Esophagus squamous epithelium (tissue), 5 donors: ENCODE data around the gene ELMO2. TPM values are rescaled to one million over a fixed set of nuclear protein-coding genes. Genes with fewer than 3 reads are reported as not detected.

Source experiments
- DNase-seq: peaks from one replicate; lab custom pipeline; 2025; lab: John Stamatoyannopoulos, UW
- H3K27ac ChIP-seq, 4 donors: fragments of 200-600 bp; sonication (generic); one replicate each; pipeline ENCODE4 v1.5.1; 2016 to 2019; ENCODE audit warnings: mild to moderate bottlenecking in 1 of 4
- H3K27me3 ChIP-seq, 4 donors: fragments of 200-600 bp; sonication (generic); 1 replicate in 3 of 4; 2 replicates in 1 of 4; pipeline versions ENCODE4 v1.5.1 to v1.6.0; 2017 to 2021; ENCODE audit warnings: antibody characterized with exemption in 1 of 4
- H3K36me3 ChIP-seq, 3 donors: fragments of 200-600 bp; sonication (generic); one replicate each; pipeline ENCODE4 v1.5.1; 2016 to 2019
- H3K4me1 ChIP-seq, 3 donors: fragments of 200-600 bp; sonication (generic); one replicate each; pipeline ENCODE4 v1.5.1; 2017 to 2019
- H3K4me3 ChIP-seq, 4 donors: fragments of 200-600 bp; sonication (generic); 1 replicate in 3 of 4; 2 replicates in 1 of 4; pipeline ENCODE4 v1.5.1; 2016 to 2019; ENCODE audit warnings: mild to moderate bottlenecking in 2 of 4, moderate library complexity in 1 of 4
- H3K9me3 ChIP-seq, 3 donors: fragments of 200-600 bp; sonication (generic); one replicate each; pipeline ENCODE4 v1.5.1; 2016 to 2019
- CTCF ChIP-seq, 6 experiments: fragments of 450-650 bp in 4 of 6; fragments of 200-600 bp in 2 of 6; sonication (generic) in 2 of 6; IDR thresholded peaks; one replicate each; pipeline ENCODE4 v1.5.1; 2016 to 2019; ENCODE audit warnings: antibody characterized with exemption in 6 of 6, mild to moderate bottlenecking in 4 of 6, moderate library complexity in 4 of 6
- POLR2A ChIP-seq, 4 donors: fragments of 450-650 bp; IDR thresholded peaks; one replicate each; pipeline ENCODE4 v1.6.1; 2017; ENCODE audit warnings: antibody characterized with exemption in 4 of 4, mild to moderate bottlenecking in 4 of 4, moderate library complexity in 3 of 4
- WGBS, 2 donors: methylation state at CpG; one replicate each; pipeline ENCODE4 v1.1.5; 2018; 5-methylcytosine and 5-hydroxymethylcytosine counted together
- intact Hi-C: fragments of 100-400 bp; cut with DNase I; formaldehyde crosslinking; loops from one replicate; pipeline ENCODE4 v1.15.0; 2022
- total RNA-seq, 4 donors: library from RNA; depleted of rRNA; stranded (reverse); fragments of >200 nt; gene quantifications; one replicate each; pipeline ENCODE4 v1.1.0, GENCODE V29; 2016
- donor health status: DM: yes; HTN: yes; CAD: no.

Gene ELMO2
- total RNA-seq, 4 donors from 2014 or later = 27.5 to 38.0 (median 37.0) TPM

- Histone ChIP-seq H3K9me3 (no peaks in the 10 kb centered on the region), H3K27ac (no peak overlapping the region), H3K4me3 (no peak overlapping the region), H3K27me3 (peaks cover 0 to 52% (median 2%) of the 10 kb centered on the region in 4 donors), H3K4me1 (peaks cover 0 to 25% (median 12%) of the 10 kb centered on the region in 3 donors), H3K36me3 (peaks cover 0 to 20% (median 0%) of the 10 kb centered on the region in 3 donors)
- no peak for DNase-seq
- intact Hi-C loops = loop anchor here (10.0 kb wide), 1 partner anchor 209 kb away; no protein-coding TSS in a partner anchor
- WGBS, 2 donors = 80 to 92% methylated on average over 2 of the region's 2 CpGs
- TF ChIP-seq CTCF (IDR thresholded peaks at IDR 0.05) = no peak
- TF ChIP-seq POLR2A (IDR thresholded peaks at IDR 0.05) = no peak
Measured at GRCh38 chr20:46343975-46344357, 62.4 kb downstream of the ELMO2 start.

GRCh38 chr20:46343348-46343974 is 63.0 kb downstream of the ELMO2 start:
- Histone ChIP-seq H3K36me3 (peaks cover 0 to 20% (median 0%) of the 10 kb centered on the region in 3 donors), H3K4me1 (peaks cover 0 to 20% (median 9%) of the 10 kb centered on the region in 3 donors), H3K27me3 (peaks cover 0 to 57% (median 2%) of the 10 kb centered on the region in 4 donors), H3K9me3 (no peaks in the 10 kb centered on the region), H3K27ac (no peak overlapping the region), H3K4me3 (peak overlapping the region in 1 of 4 donors; percentile 44)
- intact Hi-C loops = loop anchor here (10.0 kb wide), 1 partner anchor 209 kb away; no protein-coding TSS in a partner anchor
- DNase-seq = no peak
- TF ChIP-seq POLR2A (IDR thresholded peaks at IDR 0.05) = no peak
- TF ChIP-seq CTCF (IDR thresholded peaks at IDR 0.05) = no peak
- WGBS, 2 donors = 4 to 19% methylated on average over 4 to 14 of the region's 17 CpGs

GRCh38 chr20:46342451-46343347 is 63.7 kb downstream of the ELMO2 start:
- H3K36me3 ChIP-seq = peaks cover 0 to 14% (median 0%) of the 10 kb centered on the region in 3 donors
- no peak overlapping the region for H3K27ac ChIP-seq
- H3K9me3 ChIP-seq = no peaks in the 10 kb centered on the region
- DNase-seq = no peak
- WGBS, 2 donors = 22 to 33% methylated on average over 11 to 14 of the region's 17 CpGs
- H3K4me3 ChIP-seq = peak overlapping the region in 1 of 4 donors; percentile 44
- peaks cover 0 to 63% (median 2%) of the 10 kb centered on the region in 4 donors for H3K27me3 ChIP-seq
- peaks cover 0 to 15% (median 5%) of the 10 kb centered on the region in 3 donors for H3K4me1 ChIP-seq
- TF ChIP-seq POLR2A (IDR thresholded peaks at IDR 0.05) = no peak
- no peak for TF ChIP-seq CTCF (IDR thresholded peaks at IDR 0.05)
- intact Hi-C loops = loop anchor here (10.0 kb wide), 1 partner anchor 208 kb away; no protein-coding TSS in a partner anchor

GRCh38 chr20:46342010-46342378 is 64.4 kb downstream of the ELMO2 start:
- TF ChIP-seq CTCF (IDR thresholded peaks at IDR 0.05) = no peak
- no peak for TF ChIP-seq POLR2A (IDR thresholded peaks at IDR 0.05)
- Histone ChIP-seq H3K4me1 (peaks cover 0 to 15% (median 5%) of the 10 kb centered on the region in 3 donors), H3K27ac (no peak overlapping the region), H3K9me3 (no peaks in the 10 kb centered on the region), H3K4me3 (no peak overlapping the region), H3K27me3 (peaks cover 0 to 70% (median 2%) of the 10 kb centered on the region in 4 donors), H3K36me3 (peaks cover 0 to 8% (median 0%) of the 10 kb centered on the region in 3 donors)
- 28 to 51% methylated on average over 8 to 9 of the region's 9 CpGs for WGBS, 2 donors
- DNase-seq = no peak
- intact Hi-C loops = loop anchor here (10.0 kb wide), 1 partner anchor 207 kb away; no protein-coding TSS in a partner anchor
